Cardiac muscle cell (in vitro differentiated cells and primary cell): ENCODE results near the gene MRM2. TPM values are rescaled to one million over a fixed set of nuclear protein-coding genes. Genes with fewer than 3 reads are reported as not detected.

Experiments
- DNase-seq, 2 donors: peaks; one replicate each; pipeline versions ENCODE4 v3.0.0 to v3.0.0-alpha.2; 2010 to 2017; ENCODE audit warnings: low read depth in 1 of 2, low spot score in 1 of 2
- H3K27ac ChIP-seq: fragments of 200-600 bp; sonication (generic); 2 replicates; pipeline ENCODE4 v1.5.1; 2016
- H3K27me3 ChIP-seq: fragments of 200-600 bp; sonication (generic); 2 replicates; pipeline ENCODE4 v1.6.0; 2016; ENCODE audit warnings: control low read depth
- H3K36me3 ChIP-seq: fragments of 200-600 bp; sonication (generic); 2 replicates; pipeline ENCODE4 v1.5.1; 2016; ENCODE audit warnings: control low read depth
- H3K4me1 ChIP-seq: fragments of 200-600 bp; sonication (generic); 2 replicates; pipeline ENCODE4 v1.8.1; 2017; ENCODE audit warnings: low read depth, mild to moderate bottlenecking, mixed run types
- H3K4me3 ChIP-seq: fragments of 200-600 bp; sonication (generic); 2 replicates; pipeline ENCODE4 v1.5.1; 2016; ENCODE audit warnings: mild to moderate bottlenecking
- H3K9me3 ChIP-seq: fragments of 200-600 bp; sonication (generic); 2 replicates; pipeline ENCODE4 v1.5.1; 2017; ENCODE audit warnings: low read depth, mild to moderate bottlenecking, control low read depth
- polyA plus RNA-seq: library from polyadenylated mRNA; unstranded; fragments of >200 nt; fragmentation: Nextera tagmentation; extraction: Ambion mirVana; gene quantifications from 2 replicates; pipeline ENCODE4 v1.2.1, GENCODE V29; 2016
- total RNA-seq: library from RNA; depleted of rRNA; stranded (reverse); fragments of >200 nt; gene quantifications from 2 replicates; pipeline ENCODE4 v1.2.3, GENCODE V29; 2016
- TF ChIP-seq, protein P1 (sequence below): IDR thresholded peaks from 2 replicates; pipeline ENCODE4 v1.5.1; 2012; ENCODE audit warnings: low read depth, mild to moderate bottlenecking, low read length

The MRM2 gene
- total and polyA plus RNA-seq, 2 experiments from 2014 or later = 24.2 to 53.5 TPM

DNA sequence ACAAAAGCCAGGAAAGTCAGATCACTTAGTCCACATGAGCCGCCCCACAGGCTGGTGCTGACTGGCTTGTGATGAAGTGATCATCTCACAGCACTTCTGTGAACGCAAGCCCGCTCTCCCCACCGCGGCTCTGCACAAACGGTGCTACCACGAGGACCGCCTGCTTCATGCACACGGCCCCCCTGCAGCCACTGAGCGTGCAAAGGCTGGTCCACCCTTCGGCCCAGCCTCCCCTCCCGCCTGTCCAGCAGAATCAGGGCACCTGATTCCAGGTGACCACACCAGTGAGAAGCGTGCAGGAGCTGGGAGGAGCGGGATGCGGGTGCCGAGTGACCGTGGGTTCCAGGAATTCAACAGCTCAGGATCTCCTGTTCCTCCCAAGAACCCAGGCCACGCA lies 41.4 kb downstream of the MRM2 start:
- no peak overlapping the region for H3K4me3 ChIP-seq
- no peaks in the 10 kb centered on the region for H3K36me3 ChIP-seq
- no peaks in the 10 kb centered on the region for H3K9me3 ChIP-seq
- peaks cover 50% of the 10 kb centered on the region for H3K4me1 ChIP-seq
- no peak for DNase-seq
- TF ChIP-seq, protein P1, sequence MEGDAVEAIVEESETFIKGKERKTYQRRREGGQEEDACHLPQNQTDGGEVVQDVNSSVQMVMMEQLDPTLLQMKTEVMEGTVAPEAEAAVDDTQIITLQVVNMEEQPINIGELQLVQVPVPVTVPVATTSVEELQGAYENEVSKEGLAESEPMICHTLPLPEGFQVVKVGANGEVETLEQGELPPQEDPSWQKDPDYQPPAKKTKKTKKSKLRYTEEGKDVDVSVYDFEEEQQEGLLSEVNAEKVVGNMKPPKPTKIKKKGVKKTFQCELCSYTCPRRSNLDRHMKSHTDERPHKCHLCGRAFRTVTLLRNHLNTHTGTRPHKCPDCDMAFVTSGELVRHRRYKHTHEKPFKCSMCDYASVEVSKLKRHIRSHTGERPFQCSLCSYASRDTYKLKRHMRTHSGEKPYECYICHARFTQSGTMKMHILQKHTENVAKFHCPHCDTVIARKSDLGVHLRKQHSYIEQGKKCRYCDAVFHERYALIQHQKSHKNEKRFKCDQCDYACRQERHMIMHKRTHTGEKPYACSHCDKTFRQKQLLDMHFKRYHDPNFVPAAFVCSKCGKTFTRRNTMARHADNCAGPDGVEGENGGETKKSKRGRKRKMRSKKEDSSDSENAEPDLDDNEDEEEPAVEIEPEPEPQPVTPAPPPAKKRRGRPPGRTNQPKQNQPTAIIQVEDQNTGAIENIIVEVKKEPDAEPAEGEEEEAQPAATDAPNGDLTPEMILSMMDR = no peak
- no peaks in the 10 kb centered on the region for H3K27me3 ChIP-seq
- H3K27ac ChIP-seq = no peak overlapping the region

DNA sequence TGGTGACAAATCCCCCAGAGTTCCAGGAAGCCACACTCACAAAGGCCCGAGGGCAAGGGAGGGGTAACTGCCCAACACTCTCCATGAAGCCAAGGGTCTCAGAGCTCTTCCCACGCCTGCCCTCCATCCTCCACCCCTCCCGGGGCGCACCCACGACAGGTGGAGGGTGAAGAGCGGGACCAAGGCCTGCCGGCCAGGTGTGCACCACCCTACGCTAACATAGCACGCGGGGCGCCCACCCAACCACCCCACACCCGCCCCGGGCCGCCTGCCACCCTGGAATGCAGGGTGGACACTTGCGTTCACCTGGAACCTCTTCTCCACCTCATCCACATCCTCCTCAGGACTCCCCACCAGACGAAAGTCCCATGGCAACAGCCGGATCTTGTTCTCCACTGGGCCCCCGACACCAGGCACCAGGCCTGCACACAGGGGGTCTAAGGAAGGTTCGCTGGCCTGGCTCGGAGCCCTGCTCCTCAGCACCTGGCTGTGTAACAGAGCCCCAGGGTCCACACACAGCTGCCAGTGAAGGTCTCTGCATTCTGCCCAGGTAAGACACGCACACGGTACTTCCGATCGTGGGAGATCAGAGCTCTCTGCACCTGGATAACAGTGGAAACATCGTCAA lies 41.9 kb downstream of the MRM2 start:
- TF ChIP-seq, protein P1 = no peak
- H3K27ac ChIP-seq = no peak overlapping the region
- no peak overlapping the region for H3K4me3 ChIP-seq
- no peak for DNase-seq
- H3K4me1 ChIP-seq = peaks cover 45% of the 10 kb centered on the region
- no peaks in the 10 kb centered on the region for H3K27me3 ChIP-seq
- H3K36me3 ChIP-seq = no peaks in the 10 kb centered on the region
- no peaks in the 10 kb centered on the region for H3K9me3 ChIP-seq

DNA sequence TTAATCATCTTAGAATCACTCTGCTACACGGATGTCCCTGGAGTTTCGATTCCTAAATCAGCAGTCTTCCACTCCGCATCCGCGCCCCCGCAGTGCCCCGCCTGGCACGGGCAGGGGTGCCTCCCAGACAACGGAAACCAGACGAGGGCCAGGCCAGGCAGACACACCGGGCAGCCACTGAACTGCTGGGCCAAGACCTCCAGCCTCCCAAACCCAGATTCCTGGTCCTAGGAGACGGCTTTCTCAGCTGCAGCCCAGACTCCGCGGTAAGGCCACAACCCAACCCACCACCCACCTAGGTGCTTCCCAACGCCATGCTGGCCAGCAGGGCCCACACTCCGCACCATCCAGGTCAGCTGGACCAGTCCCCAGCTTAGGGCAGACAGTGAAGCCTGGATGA lies 42.5 kb downstream of the MRM2 start:
- TF ChIP-seq, protein P1 = no peak
- no peaks in the 10 kb centered on the region for H3K27me3 ChIP-seq
- H3K9me3 ChIP-seq = no peaks in the 10 kb centered on the region
- H3K27ac ChIP-seq = no peak overlapping the region
- H3K4me3 ChIP-seq = no peak overlapping the region
- no peak for DNase-seq
- H3K36me3 ChIP-seq = no peaks in the 10 kb centered on the region
- peaks cover 42% of the 10 kb centered on the region for H3K4me1 ChIP-seq

DNA sequence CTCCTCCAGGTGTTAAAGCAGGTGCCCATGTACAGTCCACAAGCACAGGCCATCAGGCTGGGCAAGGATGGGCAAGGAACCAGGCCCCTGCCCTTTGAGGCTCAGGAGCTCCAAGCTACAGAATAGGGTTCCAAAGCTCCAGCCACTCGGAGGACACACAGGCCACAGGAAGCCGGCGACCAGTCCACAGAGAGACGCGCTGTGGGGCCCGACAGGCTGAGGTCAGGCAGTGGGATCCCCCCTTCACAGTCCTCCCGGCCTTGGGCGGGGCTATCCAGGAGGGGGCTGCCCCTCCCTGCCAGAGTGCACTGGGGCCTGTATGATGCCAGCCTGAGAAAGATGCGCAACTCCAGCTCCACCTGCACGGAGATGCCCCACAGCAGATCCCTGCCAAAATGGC lies 43.2 kb downstream of the MRM2 start:
- no peaks in the 10 kb centered on the region for H3K9me3 ChIP-seq
- no peaks in the 10 kb centered on the region for H3K36me3 ChIP-seq
- H3K4me3 ChIP-seq = no peak overlapping the region
- DNase-seq = no peak
- H3K27ac ChIP-seq = no peak overlapping the region
- peaks cover 34% of the 10 kb centered on the region for H3K4me1 ChIP-seq
- TF ChIP-seq, protein P1 = no peak
- H3K27me3 ChIP-seq = no peaks in the 10 kb centered on the region

DNA sequence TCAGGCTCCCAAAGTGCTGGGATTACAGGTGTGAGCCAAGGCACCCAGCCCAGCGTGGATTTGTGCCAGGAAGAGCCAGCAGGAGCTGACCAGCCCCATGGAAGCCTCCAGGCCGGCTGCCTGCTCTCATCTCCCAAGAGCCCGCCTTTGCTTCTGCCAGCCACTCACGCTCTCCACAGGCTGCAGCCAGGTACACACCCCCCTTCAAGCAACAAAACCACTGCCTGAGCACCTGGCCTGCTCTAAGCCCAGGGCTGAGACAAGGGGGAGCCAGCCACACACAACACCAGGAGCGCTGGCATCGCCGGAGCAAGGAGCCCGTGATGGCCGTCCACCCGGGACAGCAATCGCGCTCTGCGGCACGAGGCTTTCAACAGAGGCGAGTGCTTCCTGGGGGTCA lies 43.8 kb downstream of the MRM2 start:
- TF ChIP-seq, protein P1 = no peak
- Histone ChIP-seq H3K4me3 (no peak overlapping the region), H3K4me1 (peaks cover 29% of the 10 kb centered on the region), H3K27me3 (no peaks in the 10 kb centered on the region), H3K9me3 (no peaks in the 10 kb centered on the region), H3K36me3 (no peaks in the 10 kb centered on the region), H3K27ac (no peak overlapping the region)
- no peak for DNase-seq
